Neuron (in vitro differentiated cells): ENCODE measurements around the gene RECQL5.
"Not testable (repeated sequence)": the region's sequence is repeated elsewhere in the genome, so short reads cannot be mapped to it uniquely, and the experiment has no call there.

Experiments used
- H2AFZ ChIP-seq: one replicate; pipeline ENCODE4 v1.6.1; 2013; ENCODE audit warnings: low read depth, mild to moderate bottlenecking, inconsistent platforms, low read length, moderate library complexity
- H3K27me3 ChIP-seq: one replicate; pipeline ENCODE4 v1.6.1; 2013; ENCODE audit warnings: low read length; ENCODE audit not compliant: insufficient read depth
- H3K36me3 ChIP-seq: one replicate; pipeline ENCODE4 v1.6.1; 2013; ENCODE audit warnings: low read length; ENCODE audit not compliant: insufficient read depth
- H3K4me1 ChIP-seq: one replicate; pipeline ENCODE4 v1.6.1; 2013; ENCODE audit warnings: low read length; ENCODE audit not compliant: insufficient read depth
- H3K4me3 ChIP-seq: 2 replicates; pipeline ENCODE4 v1.5.1; 2013; ENCODE audit warnings: mild to moderate bottlenecking, low read length, moderate library complexity
- H3K9me3 ChIP-seq: one replicate; pipeline ENCODE4 v1.6.1; 2013; ENCODE audit warnings: low read length

RECQL5 gene

DNA sequence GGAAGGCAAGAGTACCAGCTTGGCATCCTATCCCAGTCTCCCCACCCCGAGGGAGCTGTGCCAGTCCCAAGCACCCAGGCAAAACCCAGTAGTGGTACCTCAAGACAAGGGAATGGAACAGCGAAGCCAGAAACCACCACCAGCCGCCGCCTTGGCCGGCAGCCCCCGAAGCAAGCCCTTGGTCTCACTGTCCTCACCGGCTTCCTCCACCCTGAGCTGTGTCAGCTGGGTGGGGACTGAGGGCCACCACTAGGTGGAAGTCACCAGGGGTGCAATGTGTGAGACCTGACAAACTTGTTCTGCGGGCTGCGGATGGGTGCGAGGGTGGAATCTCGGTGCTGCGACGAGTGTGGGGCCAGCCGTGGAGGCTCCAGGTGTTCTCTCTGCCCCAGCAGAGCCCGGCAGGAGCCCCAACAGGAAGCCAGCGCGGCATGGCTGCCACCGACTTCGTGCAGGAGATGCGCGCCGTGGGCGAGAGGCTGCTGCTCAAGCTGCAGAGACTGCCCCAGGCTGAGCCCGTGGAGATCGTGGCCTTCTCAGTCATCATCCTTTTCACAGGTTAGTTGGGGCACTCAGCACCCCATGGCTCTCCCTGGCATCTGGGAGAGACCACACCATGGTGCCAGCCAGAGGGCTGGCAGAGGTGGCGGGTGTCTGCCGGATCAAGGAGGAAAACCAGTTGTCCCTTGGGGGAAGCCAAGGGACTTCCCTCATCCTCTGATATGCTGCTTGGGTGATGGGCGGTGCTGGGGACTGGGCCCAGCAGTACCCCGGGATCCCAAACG, 27.0 kb downstream of the RECQL5 start:
- Histone ChIP-seq H3K4me1 (peaks cover 5% of the 10 kb centered on the region), H3K4me3 (no peak overlapping the region), H2AFZ (no peak overlapping the region), H3K9me3 (no peaks in the 10 kb centered on the region), H3K36me3 (peaks cover 2% of the 10 kb centered on the region), H3K27me3 (no peaks in the 10 kb centered on the region)

DNA sequence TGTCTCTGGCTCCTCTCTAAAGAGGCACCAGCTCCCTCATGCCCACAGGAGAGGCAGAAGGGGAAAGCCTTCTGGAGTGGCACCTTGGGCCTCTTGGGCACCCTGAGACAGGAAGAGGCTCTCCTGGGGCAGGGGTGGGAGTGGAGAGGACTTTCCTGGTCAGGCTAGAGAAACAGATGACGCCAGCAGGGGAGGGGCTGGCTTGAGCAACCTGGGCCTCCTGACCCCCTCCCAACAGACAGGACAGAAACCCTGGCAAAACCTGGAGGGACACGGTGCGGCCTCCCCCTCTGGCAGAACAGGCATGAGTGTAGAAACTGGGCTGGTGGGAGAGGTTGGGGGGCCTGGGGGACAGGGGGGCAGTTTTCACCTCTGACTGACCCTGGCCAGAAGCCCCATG, 27.6 kb downstream of the RECQL5 start:
- Histone ChIP-seq H3K4me1 (peaks cover 12% of the 10 kb centered on the region), H2AFZ (no peak overlapping the region), H3K9me3 (no peaks in the 10 kb centered on the region), H3K36me3 (peaks cover 2% of the 10 kb centered on the region), H3K4me3 (no peak overlapping the region), H3K27me3 (no peaks in the 10 kb centered on the region)

DNA sequence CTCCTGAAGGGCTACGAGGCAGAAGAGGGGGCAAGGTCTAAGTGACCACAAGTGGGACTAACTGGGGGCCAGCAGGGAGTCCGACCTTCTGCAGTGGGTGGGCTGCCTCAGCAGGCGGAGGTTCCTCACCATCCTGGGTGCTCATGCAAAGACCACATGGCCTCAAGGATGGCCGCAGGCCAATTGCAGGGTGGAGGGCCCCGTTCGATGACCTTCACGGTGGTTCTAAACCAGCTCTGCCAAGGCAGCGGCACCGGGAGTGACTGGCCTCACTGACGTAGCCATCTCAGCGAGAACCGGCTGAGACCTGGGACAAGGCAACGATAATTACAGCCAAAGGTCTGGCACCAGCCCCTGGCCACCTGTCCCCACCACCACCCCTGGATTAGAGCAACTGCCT, 28.1 kb downstream of the RECQL5 start:
- Histone ChIP-seq H2AFZ (no peak overlapping the region), H3K27me3 (no peaks in the 10 kb centered on the region), H3K4me3 (no peak overlapping the region), H3K4me1 (peaks cover 16% of the 10 kb centered on the region), H3K36me3 (peaks cover 2% of the 10 kb centered on the region), H3K9me3 (no peaks in the 10 kb centered on the region)

DNA sequence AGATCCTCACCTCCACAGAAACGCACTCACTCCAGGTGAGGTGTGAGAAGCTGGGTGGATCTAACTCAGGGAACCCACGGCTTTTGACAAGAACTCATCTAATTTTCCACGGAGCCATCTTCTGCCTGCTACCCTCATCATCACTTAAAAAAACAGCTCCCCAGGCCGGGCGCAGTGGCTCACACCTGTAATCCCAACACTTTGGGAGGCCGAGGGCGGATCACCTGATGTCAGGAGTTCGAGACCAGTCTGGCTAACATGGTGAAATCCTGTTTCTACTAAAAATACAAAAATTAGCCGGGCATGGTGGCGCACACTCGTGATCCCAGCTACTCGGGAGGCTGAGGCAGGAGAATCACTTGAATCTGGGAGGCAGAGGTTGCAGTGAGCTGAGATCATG, 28.9 kb downstream of the RECQL5 start:
- peaks cover 24% of the 10 kb centered on the region for H3K4me1 ChIP-seq
- not testable (repeated sequence) for H3K4me3 ChIP-seq, H2AFZ ChIP-seq, H3K36me3 ChIP-seq, H3K9me3 ChIP-seq, H3K27me3 ChIP-seq

DNA sequence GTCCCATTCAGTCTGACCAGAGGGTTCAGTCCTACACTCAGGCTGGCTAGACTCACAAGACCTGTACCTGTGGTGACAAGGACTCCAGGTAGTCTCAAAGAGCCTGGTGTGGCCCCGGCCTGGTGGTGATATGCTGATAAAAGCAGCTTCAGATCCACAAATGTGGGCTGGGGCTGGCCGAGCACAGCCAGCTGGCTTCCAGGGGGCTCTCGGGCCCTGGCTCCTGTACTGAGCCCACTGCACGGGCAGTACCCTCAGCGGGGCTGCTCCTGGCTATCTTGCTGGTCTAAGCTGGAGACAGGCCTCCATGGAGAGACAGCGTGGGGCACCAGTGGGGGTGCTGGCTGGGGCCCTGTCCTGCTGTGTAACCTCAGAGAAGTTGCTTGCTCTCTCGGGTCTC, 29.4 kb downstream of the RECQL5 start:
- Histone ChIP-seq H3K9me3 (no peaks in the 10 kb centered on the region), H3K4me1 (peaks cover 29% of the 10 kb centered on the region), H3K36me3 (no peaks in the 10 kb centered on the region), H3K27me3 (no peaks in the 10 kb centered on the region), H3K4me3 (no peak overlapping the region), H2AFZ (no peak overlapping the region)

DNA sequence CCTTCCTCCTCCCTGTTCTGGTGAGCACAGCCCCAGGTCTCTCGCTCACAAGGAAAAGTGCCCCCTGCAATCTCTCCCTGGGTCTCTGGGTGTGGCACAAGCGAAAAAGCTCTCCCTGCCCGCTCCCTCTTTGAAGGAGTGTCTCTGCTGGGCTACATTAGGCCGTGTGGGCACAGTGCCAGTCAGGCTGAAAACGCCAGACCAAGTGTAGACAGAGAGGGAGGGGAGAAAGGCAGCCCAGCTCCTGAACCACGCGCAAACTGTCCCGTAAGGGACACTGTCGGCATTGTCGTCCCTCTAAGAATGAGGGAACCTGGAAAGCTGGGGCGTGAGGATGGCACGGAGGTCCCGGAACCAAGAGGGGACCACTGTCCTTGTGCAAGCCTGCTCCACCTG, 29.8 kb downstream of the RECQL5 start:
- H3K9me3 ChIP-seq: no peaks in the 10 kb centered on the region
- H3K4me3 ChIP-seq: no peak overlapping the region
- H3K27me3 ChIP-seq: no peaks in the 10 kb centered on the region
- peaks cover 33% of the 10 kb centered on the region for H3K4me1 ChIP-seq
- no peak overlapping the region for H2AFZ ChIP-seq
- H3K36me3 ChIP-seq: no peaks in the 10 kb centered on the region

DNA sequence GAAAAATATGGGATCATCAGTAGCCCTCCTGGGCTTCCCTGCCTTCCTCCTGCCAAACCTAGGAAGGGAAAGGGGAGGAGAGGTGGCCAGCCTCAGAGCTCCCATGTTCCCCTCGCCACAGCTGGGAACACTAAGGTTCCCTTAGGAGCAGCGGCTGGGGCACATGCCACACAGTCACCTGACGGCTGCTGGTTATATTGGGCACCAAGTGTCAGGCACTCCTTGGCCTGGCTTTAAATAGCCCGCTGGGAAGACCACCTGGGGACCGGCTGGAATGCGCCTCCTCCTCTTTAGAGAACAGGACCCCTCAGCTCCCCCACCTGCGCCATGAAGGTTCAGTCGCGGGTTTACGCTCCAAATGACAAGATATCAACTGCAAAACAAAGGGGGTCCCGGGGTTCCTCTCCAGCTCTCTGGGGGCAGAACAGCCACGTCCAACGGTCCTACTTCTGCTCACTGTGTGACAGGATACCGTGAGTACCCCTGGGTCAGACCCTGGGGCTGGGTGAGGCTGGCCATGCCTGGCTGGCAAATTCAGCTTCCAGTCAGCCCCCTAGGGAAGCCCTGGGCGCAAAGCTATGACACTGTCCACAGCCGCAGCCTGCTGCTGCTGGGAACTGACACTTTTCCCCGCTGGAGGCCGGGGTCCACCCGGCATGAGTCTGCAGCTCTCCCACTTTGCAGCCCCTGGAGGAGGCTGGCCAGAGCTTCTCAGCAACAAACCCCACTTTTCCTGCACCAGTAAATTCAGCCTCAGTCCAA, 30.4 kb downstream of the RECQL5 start:
- Histone ChIP-seq H3K27me3 (no peaks in the 10 kb centered on the region), H3K9me3 (no peaks in the 10 kb centered on the region), H3K4me1 (peaks cover 37% of the 10 kb centered on the region), H3K36me3 (no peaks in the 10 kb centered on the region), H2AFZ (no peak overlapping the region), H3K4me3 (no peak overlapping the region)

DNA sequence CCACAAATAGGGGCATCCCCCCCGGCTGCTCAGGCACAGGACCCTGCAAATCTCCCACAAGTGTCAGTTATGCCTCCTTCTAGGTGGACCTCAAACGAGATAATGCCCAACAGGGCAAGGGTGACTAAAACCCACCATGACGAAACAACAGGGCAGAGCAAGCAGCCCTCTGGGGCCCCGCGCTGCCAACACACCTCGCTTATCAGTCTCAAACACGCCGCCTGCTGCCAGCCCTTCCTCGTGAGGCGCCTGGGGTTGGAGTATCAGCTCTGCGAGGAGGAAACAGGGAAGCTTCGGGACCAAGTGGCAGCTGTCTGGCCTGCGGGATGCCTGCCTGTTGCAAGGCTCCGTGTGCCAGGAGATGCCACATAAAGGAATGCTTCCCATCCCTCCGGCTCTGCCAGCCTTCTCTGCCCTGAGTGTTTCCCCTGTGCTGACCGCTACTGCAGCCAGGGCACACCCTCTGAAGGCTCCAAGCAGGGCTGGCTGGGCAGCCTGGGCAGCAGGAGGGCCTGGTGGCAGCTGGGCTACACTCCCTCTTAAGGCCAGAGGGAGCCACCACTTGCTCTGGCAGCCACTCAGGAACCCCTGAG, 31.2 kb downstream of the RECQL5 start:
- Histone ChIP-seq H3K4me1 (peaks cover 37% of the 10 kb centered on the region), H3K9me3 (no peaks in the 10 kb centered on the region), H3K4me3 (no peak overlapping the region), H3K36me3 (no peaks in the 10 kb centered on the region), H2AFZ (no peak overlapping the region), H3K27me3 (no peaks in the 10 kb centered on the region)

DNA sequence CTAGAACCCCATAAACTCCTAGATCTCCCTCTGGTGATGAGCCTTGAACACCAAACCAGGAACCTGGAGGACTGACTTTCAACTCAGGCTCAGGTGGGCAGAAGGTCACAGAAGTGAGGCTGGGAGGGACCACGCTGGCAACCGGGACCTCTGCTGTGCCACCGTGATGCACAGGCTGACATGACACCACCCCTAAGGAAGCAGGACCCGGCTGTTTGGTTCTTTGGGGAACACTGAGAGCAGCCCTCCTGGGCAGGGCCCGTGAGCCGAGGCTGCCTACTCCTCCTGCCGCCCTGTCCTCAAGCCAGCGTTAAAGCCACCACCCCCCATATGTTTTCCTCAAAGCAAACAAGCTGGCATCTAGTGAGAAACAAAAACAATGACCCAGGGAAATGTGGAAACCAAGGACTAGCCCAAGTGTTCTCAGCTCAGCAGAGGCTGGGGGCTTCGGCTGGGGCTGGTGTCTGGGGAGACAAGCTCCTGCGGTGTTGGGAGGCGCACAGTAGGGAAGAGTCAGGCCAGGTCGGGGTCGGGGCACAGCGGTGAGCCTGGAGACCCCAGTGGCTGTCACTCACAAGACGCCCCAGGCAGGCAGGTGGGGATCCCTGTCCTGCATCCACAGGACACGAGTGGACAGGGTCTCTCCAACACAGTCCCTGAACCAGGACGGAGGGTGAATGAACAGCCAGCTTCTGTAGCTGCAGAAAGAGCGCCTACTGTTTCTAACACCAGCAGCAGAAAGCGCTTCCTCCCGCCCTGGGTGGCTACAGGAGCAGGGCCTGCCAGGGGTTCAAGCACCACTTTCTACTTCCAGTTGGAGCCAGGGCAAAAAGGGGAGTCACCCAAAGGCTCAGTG, 32.0 kb downstream of the RECQL5 start:
- Histone ChIP-seq H3K4me1 (peaks cover 37% of the 10 kb centered on the region), H3K9me3 (no peaks in the 10 kb centered on the region), H3K4me3 (no peak overlapping the region), H3K27me3 (no peaks in the 10 kb centered on the region), H2AFZ (no peak overlapping the region), H3K36me3 (peaks cover 5% of the 10 kb centered on the region)

DNA sequence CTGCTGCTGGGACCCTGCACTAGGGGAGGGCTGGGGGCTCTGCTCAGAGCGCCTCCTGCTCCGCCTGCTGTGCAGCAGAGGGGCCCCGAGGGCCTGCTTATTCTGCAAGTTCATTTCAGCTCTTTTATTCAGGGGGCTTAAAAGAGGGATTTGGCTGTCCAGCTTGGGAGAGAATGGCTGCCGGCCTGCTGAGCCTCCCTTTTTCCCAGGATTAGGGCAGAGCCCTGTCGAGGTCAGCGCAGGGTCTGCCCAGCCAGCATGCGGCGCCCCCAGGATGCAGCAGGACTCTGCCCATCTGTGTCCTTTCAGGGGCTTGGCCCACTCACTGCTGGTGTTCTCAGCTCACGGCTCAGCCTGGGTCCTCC, 32.6 kb downstream of the RECQL5 start:
- Histone ChIP-seq H3K9me3 (no peaks in the 10 kb centered on the region), H3K4me3 (no peak overlapping the region), H3K36me3 (peaks cover 5% of the 10 kb centered on the region), H3K27me3 (no peaks in the 10 kb centered on the region), H2AFZ (no peak overlapping the region), H3K4me1 (peaks cover 37% of the 10 kb centered on the region)

DNA sequence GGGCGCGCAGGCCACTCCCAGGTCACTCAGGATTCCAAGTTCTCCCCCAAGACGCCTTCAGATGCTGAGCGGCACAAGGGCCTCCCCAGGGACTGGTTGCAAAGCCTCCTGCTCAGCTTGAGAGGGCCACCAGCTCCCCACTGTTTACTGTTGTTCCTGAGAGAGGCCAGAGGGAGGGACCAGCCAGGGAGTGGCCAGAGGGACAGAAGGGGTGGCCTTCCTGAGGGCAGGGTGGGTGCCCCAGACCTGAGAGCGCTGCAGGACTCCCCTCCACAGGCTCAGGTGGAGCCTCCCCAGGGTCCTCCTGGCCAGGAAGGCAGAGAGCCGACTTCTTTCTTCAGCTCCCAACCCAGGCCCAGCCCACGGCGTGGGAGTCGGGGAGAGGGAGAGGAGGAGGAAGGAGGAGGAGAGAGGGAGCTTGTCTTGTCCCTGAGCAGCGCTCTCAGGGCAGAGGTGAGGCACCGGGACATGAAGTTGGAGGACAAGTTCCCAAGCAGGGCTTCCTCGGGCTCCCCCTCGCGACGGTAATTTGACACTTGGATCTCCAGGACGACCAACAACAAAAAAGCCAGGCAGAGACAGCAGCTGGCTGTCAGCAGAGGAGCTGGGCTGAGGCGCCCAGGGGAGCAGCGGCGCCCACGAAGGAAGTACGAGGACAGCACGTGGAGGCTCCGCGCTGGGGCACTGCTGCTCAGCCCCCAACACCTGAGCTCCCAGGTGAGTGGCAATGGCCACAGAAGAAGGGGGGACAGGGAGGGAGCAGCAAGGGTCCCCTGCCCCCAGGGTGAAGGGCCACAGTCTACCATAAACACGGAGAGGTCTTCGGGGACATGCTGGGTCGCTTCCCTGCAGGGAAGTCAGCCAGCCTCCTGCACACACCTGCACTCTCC, 33.2 kb downstream of the RECQL5 start:
- peaks cover 5% of the 10 kb centered on the region for H3K36me3 ChIP-seq
- no peaks in the 10 kb centered on the region for H3K9me3 ChIP-seq
- no peak overlapping the region for H3K4me3 ChIP-seq
- H3K27me3 ChIP-seq: no peaks in the 10 kb centered on the region
- no peak overlapping the region for H2AFZ ChIP-seq
- H3K4me1 ChIP-seq: peaks cover 37% of the 10 kb centered on the region

DNA sequence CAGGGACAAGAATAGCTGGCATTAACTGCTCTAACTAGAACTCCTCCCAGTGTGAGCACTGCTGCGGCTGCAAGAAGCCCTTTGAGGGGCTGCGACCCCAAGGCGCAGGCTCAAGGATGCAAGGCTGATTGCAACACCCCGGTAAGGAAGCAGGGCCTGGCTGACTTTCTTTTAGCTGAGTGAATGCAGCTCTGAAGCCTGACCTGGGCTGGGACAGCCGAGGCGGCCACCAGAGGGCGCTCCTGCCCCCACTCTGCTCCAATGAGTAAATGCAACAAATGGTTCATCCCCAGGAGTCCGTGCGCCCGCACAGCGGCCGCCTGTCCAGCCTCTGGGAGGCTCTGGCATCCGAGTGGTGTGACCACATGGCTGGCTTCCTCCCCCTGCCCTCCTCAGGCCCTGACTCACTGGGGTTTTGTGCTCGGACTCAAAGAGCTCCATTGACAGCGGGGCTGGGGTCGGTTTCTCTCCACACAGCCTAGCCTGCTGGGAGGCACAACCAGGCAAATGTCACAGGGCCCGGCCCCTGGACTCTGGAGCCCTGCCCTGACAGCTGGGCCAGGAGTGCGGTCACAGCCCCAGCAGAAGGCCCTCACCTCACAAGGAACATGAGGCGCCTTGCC, 34.0 kb downstream of the RECQL5 start, which contains the start of gene SMIM5:
TSS of gene SMIM5 (plus strand) at position 572 of the 623 bp plus-strand sequence. CDS start 6,768 bp downstream, outside the sequence.
- H3K9me3 ChIP-seq: no peaks in the 10 kb centered on the region
- H3K4me1 ChIP-seq: peaks cover 37% of the 10 kb centered on the region
- peak within 1 kb of the TSS; percentile 3 for H3K4me3 ChIP-seq
- peaks cover 5% of the 10 kb centered on the region for H3K36me3 ChIP-seq
- H2AFZ ChIP-seq: no peak within 1 kb of the TSS
- no peaks in the 10 kb centered on the region for H3K27me3 ChIP-seq
